Transverse colon (tissue), 4 donors: ENCODE measurements around the gene GRM6.

Experiments
- CTCF ChIP-seq, 5 experiments: fragments of 200-600 bp in 3 of 5; fragments of 450-650 bp in 2 of 5; sonication (generic) in 3 of 5; IDR thresholded peaks; 1 replicate in 2 of 5; 2 replicates in 3 of 5; pipeline ENCODE4 v1.5.1; 2016 to 2017; ENCODE audit warnings: antibody characterized with exemption in 5 of 5, inconsistent platforms in 3 of 5, mild to moderate bottlenecking in 2 of 5, moderate library complexity in 1 of 5
- POLR2A ChIP-seq: fragments of 450-650 bp; IDR thresholded peaks from one replicate; pipeline ENCODE4 v1.6.1; 2016; ENCODE audit warnings: antibody characterized with exemption, mild to moderate bottlenecking, moderate library complexity
- POLR2AphosphoS5 ChIP-seq, 3 donors: sonication (generic); formaldehyde crosslinking; IDR thresholded peaks; one replicate each; pipeline ENCODE4 v1.6.1; 2016; ENCODE audit warnings: antibody characterized with exemption in 3 of 3

- TF ChIP-seq CTCF (IDR thresholded peaks at IDR 0.05) (no peak), POLR2AphosphoS5 (IDR thresholded peaks at IDR 0.05) (no peak), POLR2A (no peak)
Measured at GRCh38 chr5:178992291-178992895, 2.7 kb downstream of the GRM6 start.
